Measurements from ENCODE around the gene POLR1E. TPM values are rescaled to one million over a fixed set of nuclear protein-coding genes. Genes with fewer than 3 reads are reported as not detected.

Gene POLR1E
- total and polyA plus RNA-seq, 2 donors (not counting 3 experiments of a cell fraction or from before 2014, with no cell fraction given): 9.0 to 21.2 TPM

- H3K79me2 ChIP-seq (ENCODE audit: control insufficient read depth, insufficient read depth, low read length): no peaks in the 10 kb centered on the region
- peaks cover 0 to 18% of the 10 kb centered on the region in 2 experiments for H3K36me3 ChIP-seq (ENCODE audit: control insufficient read depth in 2 of 2, extremely low read depth in 1 of 2, insufficient read depth in 2 of 2, low read length in 2 of 2)
- no peaks in the 10 kb centered on the region for H3K27me3 ChIP-seq (ENCODE audit: control insufficient read depth in 2 of 2, insufficient read depth in 2 of 2, low read length in 2 of 2)
- H3K4me2 ChIP-seq (ENCODE audit: insufficient read depth, low read length): no peak overlapping the region
- no peaks in the 10 kb centered on the region for H3K9me3 ChIP-seq (replicated peaks; ENCODE audit: control insufficient read depth, insufficient read depth, low read length)
- no peaks in the 10 kb centered on the region for H4K20me1 ChIP-seq (replicated peaks; ENCODE audit: control insufficient read depth, extremely low read depth, insufficient read depth, low read length)
- no peak overlapping the region for H3K4me3 ChIP-seq (replicated peaks in 1 of 3; ENCODE audit: insufficient read depth in 1 of 3, low read depth in 1 of 3, low read length in 3 of 3)
- DNase-seq (ENCODE audit: low read depth, low spot score) (no peak), FAIRE-seq (no peak)
- POLR2A ChIA-PET: no interaction called here
- no peaks in the 10 kb centered on the region for H3K9me1 ChIP-seq (replicated peaks; ENCODE audit: control insufficient read depth, extremely low read depth, insufficient read depth, low read length)
- dilution Hi-C loops (cut with MboI; ENCODE audit: extremely low pct_ligation_motif_present, low sequenced_read_pairs): no loop called here
- intact Hi-C loops (cut with micrococcal nuclease): no loop called here
- no peak overlapping the region for H2AFZ ChIP-seq (ENCODE audit: low read depth, low read length)
- no peak overlapping the region for H3K9ac ChIP-seq (replicated peaks; ENCODE audit: extremely low read depth, insufficient read depth, low read length)
- TF ChIP-seq MYC (IDR thresholded peaks at IDR 0.05; ENCODE audit: low read depth, low read length) (no peak), JUN (IDR thresholded peaks at IDR 0.05; ENCODE audit: borderline replicate concordance, insufficient read depth, insufficient read length, low read depth) (no peak), POLR2A (IDR thresholded peaks at IDR 0.05; ENCODE audit: low read depth, low read length) (no peak), FOS (IDR thresholded peaks at IDR 0.05; ENCODE audit: borderline replicate concordance, insufficient read depth, low read length) (no peak), GATA2 (IDR thresholded peaks at IDR 0.05; ENCODE audit: insufficient read depth, insufficient read length, low read depth, low read length) (no peak), POLR2AphosphoS5 (IDR thresholded peaks at IDR 0.05; ENCODE audit: insufficient read depth, low read depth, low read length) (no peak), MAX (IDR thresholded peaks at IDR 0.05; ENCODE audit: insufficient read depth, insufficient read length) (no peak), EZH2 (IDR thresholded peaks at IDR 0.05; ENCODE audit: borderline replicate concordance, low read depth, low read length, severe bottlenecking) (no peak)
- TF ChIP-seq, protein P1, sequence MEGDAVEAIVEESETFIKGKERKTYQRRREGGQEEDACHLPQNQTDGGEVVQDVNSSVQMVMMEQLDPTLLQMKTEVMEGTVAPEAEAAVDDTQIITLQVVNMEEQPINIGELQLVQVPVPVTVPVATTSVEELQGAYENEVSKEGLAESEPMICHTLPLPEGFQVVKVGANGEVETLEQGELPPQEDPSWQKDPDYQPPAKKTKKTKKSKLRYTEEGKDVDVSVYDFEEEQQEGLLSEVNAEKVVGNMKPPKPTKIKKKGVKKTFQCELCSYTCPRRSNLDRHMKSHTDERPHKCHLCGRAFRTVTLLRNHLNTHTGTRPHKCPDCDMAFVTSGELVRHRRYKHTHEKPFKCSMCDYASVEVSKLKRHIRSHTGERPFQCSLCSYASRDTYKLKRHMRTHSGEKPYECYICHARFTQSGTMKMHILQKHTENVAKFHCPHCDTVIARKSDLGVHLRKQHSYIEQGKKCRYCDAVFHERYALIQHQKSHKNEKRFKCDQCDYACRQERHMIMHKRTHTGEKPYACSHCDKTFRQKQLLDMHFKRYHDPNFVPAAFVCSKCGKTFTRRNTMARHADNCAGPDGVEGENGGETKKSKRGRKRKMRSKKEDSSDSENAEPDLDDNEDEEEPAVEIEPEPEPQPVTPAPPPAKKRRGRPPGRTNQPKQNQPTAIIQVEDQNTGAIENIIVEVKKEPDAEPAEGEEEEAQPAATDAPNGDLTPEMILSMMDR (IDR thresholded peaks at IDR 0.05; ENCODE audit: extremely low read depth in 1 of 2, insufficient read depth in 1 of 2, low read depth in 1 of 2, low read length in 2 of 2): no peak
- H3K4me1 ChIP-seq (ENCODE audit: control insufficient read depth, extremely low read depth, insufficient read depth, low read length): no peaks in the 10 kb centered on the region
- H3K27ac ChIP-seq (ENCODE audit: insufficient read depth, low read depth, low read length): no peak overlapping the region
- CTCF ChIA-PET: no interaction called here
- no TSS peak for BruUV-seq (replicated peaks)
Measured at GRCh38 chr9:37534412-37534811, 48.7 kb downstream of the POLR1E start.
